Gastroesophageal sphincter (tissue), 3 donors: ENCODE measurements around the gene MYH14.

Experiments
- EP300 ChIP-seq: sonication (generic); formaldehyde crosslinking; IDR thresholded peaks from one replicate; pipeline ENCODE4 v1.6.1; 2017; ENCODE audit warnings: antibody characterized with exemption, mild to moderate bottlenecking
- POLR2A ChIP-seq, 2 donors: fragments of 450-650 bp; IDR thresholded peaks; one replicate each; pipeline ENCODE4 v1.6.1; 2017; ENCODE audit warnings: antibody characterized with exemption in 2 of 2, mild to moderate bottlenecking in 2 of 2, moderate library complexity in 1 of 2
- TF ChIP-seq, protein P1 (sequence below), 4 experiments: fragments of 200-600 bp in 2 of 4; fragments of 450-650 bp in 2 of 4; sonication (generic) in 1 of 4; IDR thresholded peaks; one replicate each; pipeline ENCODE4 v1.5.1; 2017 to 2019; ENCODE audit warnings: antibody characterized with exemption in 4 of 4, mild to moderate bottlenecking in 2 of 4, moderate library complexity in 2 of 4

DNA sequence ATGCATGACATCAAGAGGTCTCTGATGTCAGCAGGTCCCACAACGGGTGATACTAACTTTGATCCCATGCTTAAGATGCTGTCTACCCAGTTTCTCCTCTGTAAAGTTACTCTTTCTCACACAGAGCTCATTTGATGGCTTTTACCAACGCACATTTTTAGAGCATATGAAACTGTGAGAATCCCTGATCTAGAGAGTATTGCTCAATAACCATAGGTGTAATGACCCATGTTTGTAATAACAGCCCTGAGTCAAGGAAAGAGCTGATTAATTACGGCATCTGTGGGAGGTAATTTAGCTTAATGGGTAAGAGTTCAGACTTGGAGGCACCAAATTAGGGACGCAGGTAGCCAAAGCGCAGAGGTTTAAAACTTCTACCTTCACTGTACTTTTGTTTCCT lies 22.3 kb upstream of the MYH14 start:
- TF ChIP-seq, protein P1, sequence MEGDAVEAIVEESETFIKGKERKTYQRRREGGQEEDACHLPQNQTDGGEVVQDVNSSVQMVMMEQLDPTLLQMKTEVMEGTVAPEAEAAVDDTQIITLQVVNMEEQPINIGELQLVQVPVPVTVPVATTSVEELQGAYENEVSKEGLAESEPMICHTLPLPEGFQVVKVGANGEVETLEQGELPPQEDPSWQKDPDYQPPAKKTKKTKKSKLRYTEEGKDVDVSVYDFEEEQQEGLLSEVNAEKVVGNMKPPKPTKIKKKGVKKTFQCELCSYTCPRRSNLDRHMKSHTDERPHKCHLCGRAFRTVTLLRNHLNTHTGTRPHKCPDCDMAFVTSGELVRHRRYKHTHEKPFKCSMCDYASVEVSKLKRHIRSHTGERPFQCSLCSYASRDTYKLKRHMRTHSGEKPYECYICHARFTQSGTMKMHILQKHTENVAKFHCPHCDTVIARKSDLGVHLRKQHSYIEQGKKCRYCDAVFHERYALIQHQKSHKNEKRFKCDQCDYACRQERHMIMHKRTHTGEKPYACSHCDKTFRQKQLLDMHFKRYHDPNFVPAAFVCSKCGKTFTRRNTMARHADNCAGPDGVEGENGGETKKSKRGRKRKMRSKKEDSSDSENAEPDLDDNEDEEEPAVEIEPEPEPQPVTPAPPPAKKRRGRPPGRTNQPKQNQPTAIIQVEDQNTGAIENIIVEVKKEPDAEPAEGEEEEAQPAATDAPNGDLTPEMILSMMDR (IDR thresholded peaks at IDR 0.05): no peak
- no peak for TF ChIP-seq POLR2A (IDR thresholded peaks at IDR 0.05)
- TF ChIP-seq EP300: no peak
